ENCODE results near the gene BEGAIN. TPM values are rescaled to one million over a fixed set of nuclear protein-coding genes. Genes with fewer than 3 reads are reported as not detected.

BEGAIN gene
- total RNA-seq (0.04 TPM in 1 of 2 replicates, not detected in the other), polyA plus RNA-seq (not detected in 2 replicates)

- DNase-seq (ENCODE audit: low read depth in 1 of 2, low spot score in 1 of 2) = peak; percentile 21 to 49
- Histone ChIP-seq H3K27me3 (peaks cover 76% of the 10 kb centered on the region), H3K4me1 (ENCODE audit: low read depth) (no peaks in the 10 kb centered on the region)
Measured at GRCh38 chr14:100587086-100587762, at the start of gene BEGAIN. Gene BEGAIN, minus strand, starts transcription at chr14:100587417. Its CDS starts 127 bp downstream, at chr14:100587290.

GRCh38 chr14:100636559-100636958 lies 49.3 kb upstream of the BEGAIN start:
- TF ChIP-seq CTCF (IDR thresholded peaks at IDR 0.05; ENCODE audit: low read depth, low read length) = no peak
- Histone ChIP-seq H3K27ac (no peak overlapping the region), H3K36me3 (no peaks in the 10 kb centered on the region), H3K27me3 (peaks cover 5% of the 10 kb centered on the region), H3K9me3 (ENCODE audit: low read depth) (no peaks in the 10 kb centered on the region), H3K4me3 (no peak overlapping the region), H3K4me1 (ENCODE audit: low read depth) (no peaks in the 10 kb centered on the region)
- no peak for DNase-seq (ENCODE audit: low read depth in 1 of 2, low spot score in 1 of 2)

More at GRCh38 chr14:100587086-100587762, at the start of gene BEGAIN:
- H3K36me3 ChIP-seq = no peaks in the 10 kb centered on the region
- no peaks in the 10 kb centered on the region for H3K9me3 ChIP-seq (ENCODE audit: low read depth)
- peak within 1 kb of the TSS; percentile 44 for H3K4me3 ChIP-seq
- no peak within 1 kb of the TSS for H3K27ac ChIP-seq
- no peak for TF ChIP-seq CTCF (IDR thresholded peaks at IDR 0.05; ENCODE audit: low read depth, low read length)

- no peaks in the 10 kb centered on the region for H3K9me3 ChIP-seq (ENCODE audit: low read depth)
- DNase-seq (ENCODE audit: low read depth in 1 of 2, low spot score in 1 of 2) = no peak
- TF ChIP-seq CTCF (IDR thresholded peaks at IDR 0.05; ENCODE audit: low read depth, low read length) = no peak
Measured at GRCh38 chr14:100634026-100634425, 46.8 kb upstream of the BEGAIN start.

GRCh38 chr14:100633406-100633805 lies 46.2 kb upstream of the BEGAIN start:
- Histone ChIP-seq H3K4me1 (ENCODE audit: low read depth) (no peaks in the 10 kb centered on the region), H3K9me3 (ENCODE audit: low read depth) (no peaks in the 10 kb centered on the region), H3K36me3 (no peaks in the 10 kb centered on the region), H3K27me3 (peaks cover 5% of the 10 kb centered on the region), H3K27ac (no peak overlapping the region), H3K4me3 (no peak overlapping the region)
- TF ChIP-seq CTCF (IDR thresholded peaks at IDR 0.05; ENCODE audit: low read depth, low read length) = no peak
- no peak for DNase-seq (ENCODE audit: low read depth in 1 of 2, low spot score in 1 of 2)

More at GRCh38 chr14:100634026-100634425, 46.8 kb upstream of the BEGAIN start:
- Histone ChIP-seq H3K4me3 (no peak overlapping the region), H3K4me1 (ENCODE audit: low read depth) (no peaks in the 10 kb centered on the region), H3K36me3 (no peaks in the 10 kb centered on the region), H3K27me3 (peaks cover 5% of the 10 kb centered on the region), H3K27ac (no peak overlapping the region)

- Histone ChIP-seq H3K27ac (no peak overlapping the region), H3K9me3 (ENCODE audit: low read depth) (no peaks in the 10 kb centered on the region), H3K27me3 (peaks cover 5% of the 10 kb centered on the region), H3K4me1 (ENCODE audit: low read depth) (no peaks in the 10 kb centered on the region), H3K36me3 (no peaks in the 10 kb centered on the region), H3K4me3 (no peak overlapping the region)
- DNase-seq (ENCODE audit: low read depth in 1 of 2, low spot score in 1 of 2) = no peak
- no peak for TF ChIP-seq CTCF (IDR thresholded peaks at IDR 0.05; ENCODE audit: low read depth, low read length)
Measured at GRCh38 chr14:100629696-100630095, 42.5 kb upstream of the BEGAIN start.
